ENCODE results near the gene SMOC2. TPM values are rescaled to one million over a fixed set of nuclear protein-coding genes. Genes with fewer than 3 reads are reported as not detected.

SMOC2 gene
- polyA plus RNA-seq, 3 donors = not detected

GRCh38 chr6:168678077-168678476 lies 237.1 kb downstream of the SMOC2 start:
- Mint-ChIP-seq H3K36me3 (no peaks in the 10 kb centered on the region), H3K27me3 (ENCODE audit: low read depth in 3 of 3) (peaks cover 0 to 6% (median 2%) of the 10 kb centered on the region in 3 donors), H3K4me3 (no peak overlapping the region), H3K27ac (no peak overlapping the region), H3K9me3 (peaks cover 15 to 26% (median 17%) of the 10 kb centered on the region in 7 donors), H3K4me1 (no peaks in the 10 kb centered on the region)
- intact Hi-C loops (cut with micrococcal nuclease) = no loop called here
- Histone ChIP-seq H4K20me1 (ENCODE audit: insufficient read depth, low read length) (no peaks in the 10 kb centered on the region), H3K27ac (ENCODE audit: low read depth in 1 of 2, low read length in 2 of 2) (no peak overlapping the region), H3K36me3 (replicated peaks in 1 of 2; ENCODE audit: control insufficient read depth in 1 of 2, insufficient read depth in 2 of 2, low read length in 2 of 2) (no peaks in the 10 kb centered on the region), H2AFZ (ENCODE audit: insufficient read depth, low read depth, low read length, poor library complexity, severe bottlenecking) (no peak overlapping the region), H3K4me1 (ENCODE audit: control insufficient read depth in 1 of 2, insufficient read depth in 2 of 2, low read length in 2 of 2) (no peaks in the 10 kb centered on the region), H3K27me3 (ENCODE audit: control insufficient read depth in 2 of 2, insufficient read depth in 2 of 2, low read length in 2 of 2) (no peaks in the 10 kb centered on the region), H3K4me2 (replicated peaks; ENCODE audit: extremely low read depth, low read length, poor library complexity, severe bottlenecking) (no peak overlapping the region), H3K79me2 (ENCODE audit: insufficient read depth, low read length) (no peaks in the 10 kb centered on the region), H3K9ac (ENCODE audit: insufficient read depth, low read length, poor library complexity, severe bottlenecking) (no peak overlapping the region), H3K9me3 (replicated peaks in 1 of 2; ENCODE audit: control insufficient read depth in 1 of 2, insufficient read depth in 1 of 2, low read length in 2 of 2) (peaks cover 6 to 27% of the 10 kb centered on the region in 2 donors), H3K4me3 (replicated peaks in 1 of 3; ENCODE audit: low read depth in 2 of 3, low read length in 3 of 3) (no peak overlapping the region)
- TF ChIP-seq CTCF (IDR thresholded peaks at IDR 0.05) = no peak
- no peak for DNase-seq
- no CpG with 5 or more reads among the region's 1 CpG for WGBS (ENCODE audit: insufficient coverage)

GRCh38 chr6:168678588-168678987 lies 237.6 kb downstream of the SMOC2 start:
- H3K27me3 ChIP-seq (ENCODE audit: control insufficient read depth in 2 of 2, insufficient read depth in 2 of 2, low read length in 2 of 2) = no peaks in the 10 kb centered on the region
- no peak for DNase-seq
- H3K79me2 ChIP-seq (ENCODE audit: insufficient read depth, low read length) = no peaks in the 10 kb centered on the region
- Mint-ChIP-seq H3K9me3 (peaks cover 15 to 26% (median 17%) of the 10 kb centered on the region in 7 donors), H3K27me3 (ENCODE audit: low read depth in 3 of 3) (peaks cover 0 to 6% (median 3%) of the 10 kb centered on the region in 3 donors), H3K36me3 (no peaks in the 10 kb centered on the region), H3K27ac (no peak overlapping the region), H3K4me3 (no peak overlapping the region), H3K4me1 (no peaks in the 10 kb centered on the region)
- no peaks in the 10 kb centered on the region for H3K4me1 ChIP-seq (ENCODE audit: control insufficient read depth in 1 of 2, insufficient read depth in 2 of 2, low read length in 2 of 2)
- H3K4me2 ChIP-seq (replicated peaks; ENCODE audit: extremely low read depth, low read length, poor library complexity, severe bottlenecking) = no peak overlapping the region
- H3K9me3 ChIP-seq (replicated peaks in 1 of 2; ENCODE audit: control insufficient read depth in 1 of 2, insufficient read depth in 1 of 2, low read length in 2 of 2) = peaks cover 6 to 27% of the 10 kb centered on the region in 2 donors
- TF ChIP-seq CTCF (IDR thresholded peaks at IDR 0.05) = no peak
- no peak overlapping the region for H3K9ac ChIP-seq (ENCODE audit: insufficient read depth, low read length, poor library complexity, severe bottlenecking)
- no peak overlapping the region for H3K4me3 ChIP-seq (replicated peaks in 1 of 3; ENCODE audit: low read depth in 2 of 3, low read length in 3 of 3)
- H3K27ac ChIP-seq (ENCODE audit: low read depth in 1 of 2, low read length in 2 of 2) = no peak overlapping the region
- H2AFZ ChIP-seq (ENCODE audit: insufficient read depth, low read depth, low read length, poor library complexity, severe bottlenecking) = no peak overlapping the region
- intact Hi-C loops (cut with micrococcal nuclease) = no loop called here
- no peaks in the 10 kb centered on the region for H4K20me1 ChIP-seq (ENCODE audit: insufficient read depth, low read length)
- WGBS (ENCODE audit: insufficient coverage) = 100% methylated on average over 1 of the region's 5 CpGs
- no peaks in the 10 kb centered on the region for H3K36me3 ChIP-seq (replicated peaks in 1 of 2; ENCODE audit: control insufficient read depth in 1 of 2, insufficient read depth in 2 of 2, low read length in 2 of 2)

Measured in CD14-positive monocyte (primary cell).